ENCODE data around the gene ORM2.

The ORM2 gene

DNA sequence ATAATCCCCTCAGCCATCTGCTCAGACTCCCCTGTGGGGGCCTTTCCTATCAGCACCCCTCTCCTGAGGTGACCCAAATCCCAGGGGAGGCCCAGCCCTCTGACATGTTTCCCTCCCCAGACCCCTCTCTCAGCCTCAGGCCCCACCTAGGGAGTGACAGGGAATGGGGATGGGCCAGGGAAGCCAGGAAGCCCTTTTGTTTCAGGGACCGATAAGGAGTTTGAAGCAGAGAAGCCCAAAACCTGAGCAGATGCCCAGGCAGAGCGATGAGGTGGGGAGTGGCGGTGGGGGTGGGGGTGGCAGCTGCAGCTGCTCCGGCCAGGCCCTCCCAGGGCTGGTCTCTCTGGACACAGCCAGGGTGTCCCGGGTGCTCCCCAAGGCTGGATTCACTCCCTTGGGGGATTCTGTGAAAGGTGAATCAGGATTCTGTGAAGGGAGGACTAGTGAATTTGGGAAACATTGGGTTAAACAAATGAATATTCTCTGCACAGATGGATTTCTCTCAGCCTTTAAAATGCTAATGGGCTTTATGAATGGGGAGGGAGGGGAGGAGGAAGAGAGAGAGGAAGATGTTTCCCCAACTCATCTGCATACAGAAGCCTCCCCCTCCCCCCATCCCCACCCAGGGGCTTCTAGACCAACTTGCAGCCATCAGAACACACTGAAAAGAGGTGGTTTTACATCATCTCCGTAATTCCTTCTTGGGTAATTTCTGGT, 40.7 kb downstream of the ORM2 start:
- no peak for TF ChIP-seq SIN3A (IDR thresholded peaks at IDR 0.05; ENCODE audit: borderline replicate concordance, insufficient read depth, low read length)
- TF ChIP-seq, protein P1, sequence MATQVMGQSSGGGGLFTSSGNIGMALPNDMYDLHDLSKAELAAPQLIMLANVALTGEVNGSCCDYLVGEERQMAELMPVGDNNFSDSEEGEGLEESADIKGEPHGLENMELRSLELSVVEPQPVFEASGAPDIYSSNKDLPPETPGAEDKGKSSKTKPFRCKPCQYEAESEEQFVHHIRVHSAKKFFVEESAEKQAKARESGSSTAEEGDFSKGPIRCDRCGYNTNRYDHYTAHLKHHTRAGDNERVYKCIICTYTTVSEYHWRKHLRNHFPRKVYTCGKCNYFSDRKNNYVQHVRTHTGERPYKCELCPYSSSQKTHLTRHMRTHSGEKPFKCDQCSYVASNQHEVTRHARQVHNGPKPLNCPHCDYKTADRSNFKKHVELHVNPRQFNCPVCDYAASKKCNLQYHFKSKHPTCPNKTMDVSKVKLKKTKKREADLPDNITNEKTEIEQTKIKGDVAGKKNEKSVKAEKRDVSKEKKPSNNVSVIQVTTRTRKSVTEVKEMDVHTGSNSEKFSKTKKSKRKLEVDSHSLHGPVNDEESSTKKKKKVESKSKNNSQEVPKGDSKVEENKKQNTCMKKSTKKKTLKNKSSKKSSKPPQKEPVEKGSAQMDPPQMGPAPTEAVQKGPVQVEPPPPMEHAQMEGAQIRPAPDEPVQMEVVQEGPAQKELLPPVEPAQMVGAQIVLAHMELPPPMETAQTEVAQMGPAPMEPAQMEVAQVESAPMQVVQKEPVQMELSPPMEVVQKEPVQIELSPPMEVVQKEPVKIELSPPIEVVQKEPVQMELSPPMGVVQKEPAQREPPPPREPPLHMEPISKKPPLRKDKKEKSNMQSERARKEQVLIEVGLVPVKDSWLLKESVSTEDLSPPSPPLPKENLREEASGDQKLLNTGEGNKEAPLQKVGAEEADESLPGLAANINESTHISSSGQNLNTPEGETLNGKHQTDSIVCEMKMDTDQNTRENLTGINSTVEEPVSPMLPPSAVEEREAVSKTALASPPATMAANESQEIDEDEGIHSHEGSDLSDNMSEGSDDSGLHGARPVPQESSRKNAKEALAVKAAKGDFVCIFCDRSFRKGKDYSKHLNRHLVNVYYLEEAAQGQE (IDR thresholded peaks at IDR 0.05; ENCODE audit: insufficient read depth in 1 of 2, low read depth in 2 of 2, low read length in 2 of 2) = no peak
- no peak for TF ChIP-seq TAF1 (IDR thresholded peaks at IDR 0.05; ENCODE audit: borderline replicate concordance, insufficient read depth, low read length)
- TF ChIP-seq POLR2AphosphoS5 (IDR thresholded peaks at IDR 0.05; ENCODE audit: low read depth, low read length) = no peak
- no peak for TF ChIP-seq FOXP2 (optimal IDR thresholded peaks at IDR 0.05; ENCODE audit: borderline replicate concordance, extremely low read depth, extremely low read length, insufficient read depth)

DNA sequence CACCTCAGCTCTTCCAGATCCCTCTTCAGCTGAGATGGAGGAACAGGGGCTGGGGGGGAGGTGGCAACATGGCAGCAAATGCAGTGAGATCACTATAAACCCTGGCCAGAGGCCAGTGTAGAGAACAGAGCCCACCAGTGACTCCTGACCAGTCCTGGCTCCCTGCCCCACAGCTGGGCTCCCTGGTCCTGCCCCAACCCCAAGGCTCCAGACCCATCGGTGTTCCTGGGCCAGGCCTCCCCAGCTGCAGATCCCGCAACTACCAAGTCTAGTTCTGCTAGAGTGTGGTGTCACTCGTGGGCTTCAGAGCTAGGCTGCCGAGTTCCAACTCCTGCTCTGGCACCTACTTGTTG, 41.3 kb downstream of the ORM2 start:
- TF ChIP-seq TAF1 (IDR thresholded peaks at IDR 0.05; ENCODE audit: borderline replicate concordance, insufficient read depth, low read length) (no peak), POLR2AphosphoS5 (IDR thresholded peaks at IDR 0.05; ENCODE audit: low read depth, low read length) (no peak), FOXP2 (optimal IDR thresholded peaks at IDR 0.05; ENCODE audit: borderline replicate concordance, extremely low read depth, extremely low read length, insufficient read depth) (no peak), SIN3A (IDR thresholded peaks at IDR 0.05; ENCODE audit: borderline replicate concordance, insufficient read depth, low read length) (no peak)
- TF ChIP-seq, protein P1 (IDR thresholded peaks at IDR 0.05; ENCODE audit: insufficient read depth in 1 of 2, low read depth in 2 of 2, low read length in 2 of 2) = no peak

DNA sequence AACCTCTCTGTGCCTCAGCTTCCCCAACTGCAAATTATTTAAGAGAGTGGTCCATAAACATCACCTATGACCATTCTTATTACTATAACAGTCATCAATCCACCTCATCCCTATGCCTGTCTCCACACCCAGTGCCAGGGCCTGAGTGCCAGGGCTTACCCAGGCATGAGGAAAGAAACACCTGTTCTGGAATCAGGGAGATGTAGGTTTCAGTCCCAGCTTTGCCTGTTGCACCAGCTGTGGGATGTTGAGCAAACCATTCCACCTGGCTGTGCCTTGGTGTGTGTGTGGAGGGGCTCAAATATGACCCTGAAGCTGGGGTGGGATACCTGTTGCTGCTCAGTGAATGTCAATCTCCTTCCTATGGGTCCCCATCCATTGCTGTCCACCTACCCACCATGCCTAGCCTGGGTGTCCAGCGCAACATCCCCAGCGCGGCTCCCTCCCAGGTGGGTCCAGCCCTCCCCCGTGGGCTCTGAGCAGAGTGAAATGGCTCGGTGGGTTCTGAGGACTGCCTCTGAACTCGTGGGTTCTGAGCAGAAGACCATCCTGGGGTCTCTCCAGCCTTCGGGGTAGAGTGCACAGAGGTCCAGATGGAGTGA, 41.8 kb downstream of the ORM2 start:
- TF ChIP-seq FOXP2 (optimal IDR thresholded peaks at IDR 0.05; ENCODE audit: borderline replicate concordance, extremely low read depth, extremely low read length, insufficient read depth) (no peak), SIN3A (IDR thresholded peaks at IDR 0.05; ENCODE audit: borderline replicate concordance, insufficient read depth, low read length) (no peak), POLR2AphosphoS5 (IDR thresholded peaks at IDR 0.05; ENCODE audit: low read depth, low read length) (no peak), TAF1 (IDR thresholded peaks at IDR 0.05; ENCODE audit: borderline replicate concordance, insufficient read depth, low read length) (no peak)
- TF ChIP-seq, protein P1 (IDR thresholded peaks at IDR 0.05; ENCODE audit: insufficient read depth in 1 of 2, low read depth in 2 of 2, low read length in 2 of 2) = no peak

DNA sequence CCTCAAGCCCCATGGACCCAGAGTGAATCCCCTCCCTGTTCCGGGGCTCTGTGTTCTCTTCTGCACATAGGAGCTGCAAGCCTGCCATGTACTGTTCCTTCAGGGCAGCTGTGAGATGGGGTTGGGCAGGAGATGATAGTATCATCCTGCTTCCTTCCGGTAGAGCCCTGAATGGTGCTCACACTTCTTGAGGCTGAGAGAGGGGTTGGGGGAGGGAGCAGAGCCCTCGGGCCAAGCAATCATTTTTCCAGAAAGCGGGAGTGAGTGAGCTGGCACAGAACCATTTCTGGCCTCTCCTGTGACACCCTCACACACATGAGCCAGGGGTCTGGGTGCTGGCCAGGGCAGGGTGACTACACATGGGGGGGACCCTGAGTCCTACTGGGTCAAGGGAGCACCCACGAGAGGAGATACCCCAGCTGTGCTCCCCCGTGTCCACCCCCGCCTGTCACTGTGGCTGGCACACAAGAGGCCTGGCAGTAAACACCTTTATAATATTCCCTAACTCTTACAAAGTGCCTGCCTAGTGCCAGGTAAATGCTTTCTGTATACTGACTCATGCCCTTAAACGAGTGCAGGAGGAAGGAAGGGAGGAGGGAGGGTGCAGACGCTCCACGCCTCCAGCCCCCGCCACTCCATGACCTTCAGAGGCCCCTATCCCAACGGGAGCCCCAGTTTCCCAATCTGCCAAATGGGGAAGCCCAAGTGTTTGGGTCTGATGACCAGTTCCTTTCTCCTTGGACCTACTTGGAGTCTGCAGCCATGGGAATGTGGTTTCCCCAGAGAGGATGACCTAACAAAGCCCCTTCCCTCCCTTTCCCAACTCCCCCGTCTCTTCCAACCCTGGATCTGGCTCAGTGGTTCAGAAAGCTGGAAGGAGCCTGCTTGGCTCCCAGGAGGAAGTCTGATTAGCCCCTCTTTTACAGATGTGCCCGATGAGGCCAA, 42.6 kb downstream of the ORM2 start:
- TF ChIP-seq TAF1 (IDR thresholded peaks at IDR 0.05; ENCODE audit: borderline replicate concordance, insufficient read depth, low read length) = no peak
- no peak for TF ChIP-seq FOXP2 (optimal IDR thresholded peaks at IDR 0.05; ENCODE audit: borderline replicate concordance, extremely low read depth, extremely low read length, insufficient read depth)
- no peak for TF ChIP-seq SIN3A (IDR thresholded peaks at IDR 0.05; ENCODE audit: borderline replicate concordance, insufficient read depth, low read length)
- no peak for TF ChIP-seq POLR2AphosphoS5 (IDR thresholded peaks at IDR 0.05; ENCODE audit: low read depth, low read length)
- TF ChIP-seq, protein P1 (IDR thresholded peaks at IDR 0.05; ENCODE audit: insufficient read depth in 1 of 2, low read depth in 2 of 2, low read length in 2 of 2) = no peak

Data from PFSK-1 (cell line).